Smooth muscle cell (in vitro differentiated cells): ENCODE data around the gene H2AZ1. TPM values are rescaled to one million over a fixed set of nuclear protein-coding genes. Genes with fewer than 3 reads are reported as not detected.

Experiments used
- DNase-seq: peaks from one replicate; lab custom pipeline; 2025; ENCODE audit not compliant: unreplicated experiment; lab: John Stamatoyannopoulos, UW
- H2AFZ ChIP-seq: fragments of 200-600 bp; sonication (generic); 2 replicates; pipeline ENCODE4 v1.6.0; 2016; ENCODE audit warnings: antibody characterized with exemption, low read depth, mild to moderate bottlenecking
- H3F3A ChIP-seq: fragments of 200-600 bp; sonication (generic); 2 replicates; pipeline ENCODE4 v1.6.0; 2017; ENCODE audit warnings: antibody characterized with exemption, low read depth
- H3K27ac ChIP-seq: fragments of 200-600 bp; sonication (generic); 2 replicates; pipeline ENCODE4 v1.5.1; 2016; ENCODE audit warnings: low read depth, mild to moderate bottlenecking
- H3K27me3 ChIP-seq: fragments of 200-600 bp; sonication (generic); 2 replicates; pipeline ENCODE4 v1.6.1; 2016; ENCODE audit warnings: low read depth, mild to moderate bottlenecking
- H3K36me3 ChIP-seq: fragments of 200-600 bp; sonication (generic); 2 replicates; pipeline ENCODE4 v1.5.1; 2016; ENCODE audit warnings: low read depth
- H3K4me1 ChIP-seq: fragments of 200-600 bp; sonication (generic); 2 replicates; pipeline ENCODE4 v1.5.1; 2016; ENCODE audit warnings: low read depth
- H3K4me2 ChIP-seq: fragments of 200-600 bp; sonication (generic); 2 replicates; pipeline ENCODE4 v1.6.0; 2016; ENCODE audit warnings: mild to moderate bottlenecking
- H3K4me3 ChIP-seq: fragments of 200-600 bp; sonication (generic); 2 replicates; pipeline ENCODE4 v1.5.1; 2016; ENCODE audit warnings: mild to moderate bottlenecking
- H3K79me2 ChIP-seq: fragments of 200-600 bp; sonication (generic); 2 replicates; pipeline ENCODE4 v1.6.0; 2016; ENCODE audit warnings: low read depth, mild to moderate bottlenecking
- H3K9ac ChIP-seq: fragments of 200-600 bp; sonication (generic); 2 replicates; pipeline ENCODE4 v1.6.0; 2016; ENCODE audit warnings: low read depth
- H3K9me3 ChIP-seq: fragments of 200-600 bp; sonication (generic); replicated peaks from 2 replicates; pipeline ENCODE4 v1.5.1; 2016; ENCODE audit warnings: low read depth
- H4K20me1 ChIP-seq: fragments of 200-600 bp; sonication (generic); 2 replicates; pipeline ENCODE4 v1.6.0; 2016; ENCODE audit warnings: low read depth
- WGBS: methylation state at CpG from one replicate; pipeline ENCODE4 v1.1.7; 2016; ENCODE audit warnings: low lambda C conversion rate; 5-methylcytosine and 5-hydroxymethylcytosine counted together
- polyA plus RNA-seq: library from polyadenylated mRNA; unstranded; fragments of >200 nt; fragmentation: Nextera tagmentation; extraction: Ambion mirVana; gene quantifications from 2 replicates; pipeline ENCODE4 v1.2.1, GENCODE V29; 2016
- total RNA-seq: library from RNA; depleted of rRNA; stranded (reverse); fragments of >200 nt; gene quantifications from 2 replicates; pipeline ENCODE4 v1.2.3, GENCODE V29; 2014
- TF ChIP-seq, protein P1 (sequence below): fragments of 200-600 bp; sonication (generic); IDR thresholded peaks from 2 replicates; pipeline ENCODE4 v1.5.1; 2017; ENCODE audit warnings: borderline replicate concordance, mild to moderate bottlenecking, antibody characterized with exemption; ENCODE audit not compliant: insufficient read depth, poor library complexity, severe bottlenecking

H2AZ1 gene
- total and polyA plus RNA-seq, 2 experiments from 2014 or later, result 497 to 534 TPM

DNA sequence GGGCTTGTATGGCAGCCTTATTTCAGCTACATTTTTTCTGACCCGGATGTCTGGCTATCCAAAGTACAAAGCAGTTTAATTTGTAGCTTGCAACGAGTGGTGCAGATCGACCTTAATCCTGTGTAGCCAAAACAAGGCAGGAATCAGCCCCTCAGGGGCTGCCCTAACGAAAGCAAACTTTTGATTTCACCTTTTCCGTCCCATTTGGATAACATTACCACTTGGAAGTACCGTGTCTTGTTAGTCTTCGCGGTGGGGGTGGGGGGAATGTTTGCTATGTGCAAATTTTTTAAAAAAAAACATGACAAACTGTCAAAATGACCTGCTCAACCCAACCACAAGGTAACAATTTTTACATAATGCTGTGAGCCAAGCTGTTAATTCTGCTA, 2.9 kb downstream of the H2AZ1 start:
- Histone ChIP-seq H3K79me2 (peaks cover 55% of the 10 kb centered on the region), H3K36me3 (no peaks in the 10 kb centered on the region), H3K9me3 (no peaks in the 10 kb centered on the region), H3K4me3 (peak overlapping the region; percentile 90), H3K4me2 (peak overlapping the region; percentile 93), H3K27me3 (no peaks in the 10 kb centered on the region), H3F3A (peaks cover 21% of the 10 kb centered on the region), H3K9ac (peak overlapping the region; percentile 87), H4K20me1 (peaks cover 37% of the 10 kb centered on the region), H3K4me1 (peaks cover 32% of the 10 kb centered on the region), H3K27ac (peak overlapping the region; percentile 85), H2AFZ (no peak overlapping the region)
- WGBS, result 10% methylated on average over 8 of the region's 8 CpGs
- TF ChIP-seq, protein P1, sequence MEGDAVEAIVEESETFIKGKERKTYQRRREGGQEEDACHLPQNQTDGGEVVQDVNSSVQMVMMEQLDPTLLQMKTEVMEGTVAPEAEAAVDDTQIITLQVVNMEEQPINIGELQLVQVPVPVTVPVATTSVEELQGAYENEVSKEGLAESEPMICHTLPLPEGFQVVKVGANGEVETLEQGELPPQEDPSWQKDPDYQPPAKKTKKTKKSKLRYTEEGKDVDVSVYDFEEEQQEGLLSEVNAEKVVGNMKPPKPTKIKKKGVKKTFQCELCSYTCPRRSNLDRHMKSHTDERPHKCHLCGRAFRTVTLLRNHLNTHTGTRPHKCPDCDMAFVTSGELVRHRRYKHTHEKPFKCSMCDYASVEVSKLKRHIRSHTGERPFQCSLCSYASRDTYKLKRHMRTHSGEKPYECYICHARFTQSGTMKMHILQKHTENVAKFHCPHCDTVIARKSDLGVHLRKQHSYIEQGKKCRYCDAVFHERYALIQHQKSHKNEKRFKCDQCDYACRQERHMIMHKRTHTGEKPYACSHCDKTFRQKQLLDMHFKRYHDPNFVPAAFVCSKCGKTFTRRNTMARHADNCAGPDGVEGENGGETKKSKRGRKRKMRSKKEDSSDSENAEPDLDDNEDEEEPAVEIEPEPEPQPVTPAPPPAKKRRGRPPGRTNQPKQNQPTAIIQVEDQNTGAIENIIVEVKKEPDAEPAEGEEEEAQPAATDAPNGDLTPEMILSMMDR, result no peak
- DNase-seq, result no peak

DNA sequence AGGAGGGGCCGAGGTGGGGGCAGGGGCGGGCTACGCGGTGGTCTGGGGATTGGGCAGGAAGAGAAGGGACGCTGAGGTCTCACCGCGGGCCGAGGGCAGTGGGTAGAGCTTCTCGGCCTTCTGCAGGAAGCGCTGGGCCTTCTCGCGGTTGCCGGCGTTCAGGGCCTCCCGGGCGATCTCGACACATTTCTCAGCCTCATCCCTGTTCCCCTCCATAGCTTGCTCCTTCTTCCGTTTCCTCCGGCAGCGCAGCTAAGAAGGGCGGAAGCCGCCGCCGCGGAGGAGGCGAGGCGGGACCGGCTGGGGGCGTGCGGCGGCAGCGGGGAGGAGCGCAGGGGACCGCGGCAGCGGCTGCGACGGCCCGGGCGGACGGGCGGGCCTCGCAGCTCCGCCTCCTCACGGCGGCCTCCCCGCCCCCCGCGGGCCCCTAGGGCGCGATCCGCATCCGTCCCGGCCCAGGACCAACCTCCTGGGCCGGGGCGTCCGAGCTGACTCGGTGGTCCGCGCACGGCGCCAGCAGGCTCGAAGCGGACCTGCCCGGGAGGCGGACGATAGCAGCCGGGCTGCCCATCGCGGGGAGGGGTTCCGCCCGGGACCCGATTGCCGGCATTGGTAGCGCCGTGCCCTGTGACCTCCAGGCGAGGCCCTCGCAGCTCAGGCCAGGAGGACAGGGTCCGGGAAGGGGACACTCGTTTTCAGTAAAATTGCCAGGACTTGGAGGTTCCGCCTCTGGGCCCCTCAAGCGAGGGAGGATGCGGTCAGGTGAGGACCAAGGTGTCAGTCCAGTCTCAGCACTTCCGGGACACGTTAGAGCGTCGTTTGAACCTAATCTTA, 3.5 kb downstream of the H2AZ1 start, which contains the start of gene DNAJB14:
Gene DNAJB14, minus strand, starts transcription at position 263 of the 834 bp plus-strand sequence. Its CDS starts 47 bp downstream, at position 216.
- H3K4me2 ChIP-seq, result peak within 1 kb of the TSS; percentile 93
- H3K9me3 ChIP-seq, result no peaks in the 10 kb centered on the region
- peaks cover 42% of the 10 kb centered on the region for H4K20me1 ChIP-seq
- 1% methylated on average over 59 of the region's 87 CpGs for WGBS
- peaks cover 21% of the 10 kb centered on the region for H3F3A ChIP-seq
- H2AFZ ChIP-seq, result peak within 1 kb of the TSS; percentile 90
- H3K27ac ChIP-seq, result peak within 1 kb of the TSS; percentile 85
- peaks cover 61% of the 10 kb centered on the region for H3K79me2 ChIP-seq
- DNase-seq, result peak; percentile 26
- no peaks in the 10 kb centered on the region for H3K36me3 ChIP-seq
- TF ChIP-seq, protein P1, result no peak
- H3K9ac ChIP-seq, result peak within 1 kb of the TSS; percentile 87
- peak within 1 kb of the TSS; percentile 90 for H3K4me3 ChIP-seq
- H3K27me3 ChIP-seq, result no peaks in the 10 kb centered on the region
- peaks cover 32% of the 10 kb centered on the region for H3K4me1 ChIP-seq

GRCh38 chr4:99945718-99946355, 4.2 kb downstream of the H2AZ1 start:
- peaks cover 21% of the 10 kb centered on the region for H3F3A ChIP-seq
- peaks cover 69% of the 10 kb centered on the region for H3K79me2 ChIP-seq
- TF ChIP-seq, protein P1, result no peak
- no peaks in the 10 kb centered on the region for H3K9me3 ChIP-seq
- H3K4me1 ChIP-seq, result peaks cover 30% of the 10 kb centered on the region
- H3K36me3 ChIP-seq, result no peaks in the 10 kb centered on the region
- no peak for DNase-seq
- H3K27ac ChIP-seq, result peak overlapping the region; percentile 85
- peaks cover 48% of the 10 kb centered on the region for H4K20me1 ChIP-seq
- no peaks in the 10 kb centered on the region for H3K27me3 ChIP-seq
- H2AFZ ChIP-seq, result peak overlapping the region; percentile 90
- H3K4me2 ChIP-seq, result peak overlapping the region; percentile 93
- H3K4me3 ChIP-seq, result peak overlapping the region; percentile 90
- H3K9ac ChIP-seq, result peak overlapping the region; percentile 87
- WGBS, result 4% methylated on average over 24 of the region's 25 CpGs
